ENCODE measurements around the gene ANKRD13A. TPM values are rescaled to one million over a fixed set of nuclear protein-coding genes. Genes with fewer than 3 reads are reported as not detected.

Gene ANKRD13A
- total and polyA plus RNA-seq, 2 experiments from 2014 or later, result 5.7 to 25.6 TPM

DNA sequence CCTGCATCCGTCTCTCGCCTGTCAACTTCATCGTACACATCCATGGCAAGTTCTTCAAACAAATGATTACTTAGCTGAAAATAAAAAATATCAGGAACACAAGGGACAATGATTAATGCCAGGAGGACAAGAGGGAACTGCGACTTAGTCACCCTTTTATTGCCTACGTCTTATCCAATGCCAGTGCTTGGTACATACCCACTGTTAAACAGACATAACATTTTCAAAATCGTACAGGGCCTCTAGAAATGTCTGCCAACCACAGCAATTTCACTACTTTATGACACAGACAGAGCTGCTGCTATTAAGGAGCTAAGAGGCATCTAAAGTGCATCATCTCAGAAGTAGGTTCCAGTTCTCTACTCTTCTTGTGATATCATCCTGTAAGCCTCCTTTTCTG is 37.6 kb upstream of the ANKRD13A start (continued):
- TF ChIP-seq, protein P1, sequence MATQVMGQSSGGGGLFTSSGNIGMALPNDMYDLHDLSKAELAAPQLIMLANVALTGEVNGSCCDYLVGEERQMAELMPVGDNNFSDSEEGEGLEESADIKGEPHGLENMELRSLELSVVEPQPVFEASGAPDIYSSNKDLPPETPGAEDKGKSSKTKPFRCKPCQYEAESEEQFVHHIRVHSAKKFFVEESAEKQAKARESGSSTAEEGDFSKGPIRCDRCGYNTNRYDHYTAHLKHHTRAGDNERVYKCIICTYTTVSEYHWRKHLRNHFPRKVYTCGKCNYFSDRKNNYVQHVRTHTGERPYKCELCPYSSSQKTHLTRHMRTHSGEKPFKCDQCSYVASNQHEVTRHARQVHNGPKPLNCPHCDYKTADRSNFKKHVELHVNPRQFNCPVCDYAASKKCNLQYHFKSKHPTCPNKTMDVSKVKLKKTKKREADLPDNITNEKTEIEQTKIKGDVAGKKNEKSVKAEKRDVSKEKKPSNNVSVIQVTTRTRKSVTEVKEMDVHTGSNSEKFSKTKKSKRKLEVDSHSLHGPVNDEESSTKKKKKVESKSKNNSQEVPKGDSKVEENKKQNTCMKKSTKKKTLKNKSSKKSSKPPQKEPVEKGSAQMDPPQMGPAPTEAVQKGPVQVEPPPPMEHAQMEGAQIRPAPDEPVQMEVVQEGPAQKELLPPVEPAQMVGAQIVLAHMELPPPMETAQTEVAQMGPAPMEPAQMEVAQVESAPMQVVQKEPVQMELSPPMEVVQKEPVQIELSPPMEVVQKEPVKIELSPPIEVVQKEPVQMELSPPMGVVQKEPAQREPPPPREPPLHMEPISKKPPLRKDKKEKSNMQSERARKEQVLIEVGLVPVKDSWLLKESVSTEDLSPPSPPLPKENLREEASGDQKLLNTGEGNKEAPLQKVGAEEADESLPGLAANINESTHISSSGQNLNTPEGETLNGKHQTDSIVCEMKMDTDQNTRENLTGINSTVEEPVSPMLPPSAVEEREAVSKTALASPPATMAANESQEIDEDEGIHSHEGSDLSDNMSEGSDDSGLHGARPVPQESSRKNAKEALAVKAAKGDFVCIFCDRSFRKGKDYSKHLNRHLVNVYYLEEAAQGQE (IDR thresholded peaks at IDR 0.05; ENCODE audit: unreplicated experiment), result no peak
- TF ChIP-seq, protein P2, sequence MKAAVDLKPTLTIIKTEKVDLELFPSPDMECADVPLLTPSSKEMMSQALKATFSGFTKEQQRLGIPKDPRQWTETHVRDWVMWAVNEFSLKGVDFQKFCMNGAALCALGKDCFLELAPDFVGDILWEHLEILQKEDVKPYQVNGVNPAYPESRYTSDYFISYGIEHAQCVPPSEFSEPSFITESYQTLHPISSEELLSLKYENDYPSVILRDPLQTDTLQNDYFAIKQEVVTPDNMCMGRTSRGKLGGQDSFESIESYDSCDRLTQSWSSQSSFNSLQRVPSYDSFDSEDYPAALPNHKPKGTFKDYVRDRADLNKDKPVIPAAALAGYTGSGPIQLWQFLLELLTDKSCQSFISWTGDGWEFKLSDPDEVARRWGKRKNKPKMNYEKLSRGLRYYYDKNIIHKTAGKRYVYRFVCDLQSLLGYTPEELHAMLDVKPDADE (IDR thresholded peaks at IDR 0.05), result no peak
- TF ChIP-seq POLR2AphosphoS5 (IDR thresholded peaks at IDR 0.05; ENCODE audit: low read depth) (no peak), STAT1 (IDR thresholded peaks at IDR 0.05; ENCODE audit: unreplicated experiment) (no peak), CTCF (conservative IDR thresholded peaks at IDR 0.05; ENCODE audit: low read depth in 2 of 2) (no peak), JUNB (IDR thresholded peaks at IDR 0.05; ENCODE audit: unreplicated experiment) (no peak), NANOG (IDR thresholded peaks at IDR 0.05; ENCODE audit: borderline replicate concordance) (no peak), ZNF114 (CRISPR knock-in tag; IDR thresholded peaks at IDR 0.05) (no peak), ZNF331 (CRISPR knock-in tag; IDR thresholded peaks at IDR 0.05; ENCODE audit: low read depth) (no peak), EZH2 (IDR thresholded peaks at IDR 0.05; ENCODE audit: low read depth, unreplicated experiment) (no peak)

DNA sequence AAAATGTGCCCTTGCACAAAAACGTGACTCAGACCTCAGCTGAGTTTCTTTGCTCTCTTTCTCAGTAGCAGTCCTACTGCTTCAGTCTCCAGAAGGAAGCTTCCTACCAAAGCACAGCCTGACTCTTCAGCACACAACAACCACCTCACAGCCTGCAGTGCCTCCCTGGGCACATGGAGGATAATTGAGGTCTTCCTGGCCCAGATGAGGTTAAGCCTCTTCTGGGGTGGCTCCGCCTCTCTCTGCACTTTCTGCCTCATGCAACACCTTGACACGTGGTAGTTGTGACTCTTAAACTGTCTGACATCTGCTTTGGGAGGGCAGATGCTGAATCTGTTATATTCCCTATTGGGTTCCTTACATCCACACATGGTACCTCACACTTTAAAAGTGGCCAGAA is 36.8 kb upstream of the ANKRD13A start:
- H3K27ac ChIP-seq (ENCODE audit: low read depth), result no peak overlapping the region
- no peak overlapping the region for H3K4me3 ChIP-seq
- DNase-seq (ENCODE audit: low spot score), result no peak
- Mint-ChIP-seq H3K27me3 (ENCODE audit: insufficient read depth, low read depth, poor library complexity) (peaks cover 2% of the 10 kb centered on the region), H3K36me3 (ENCODE audit: low read depth) (peaks cover 16% of the 10 kb centered on the region), H3K27ac (peak overlapping the region; percentile 44; the same call in 1 of the 2 replicates), H3K4me1 (no peaks in the 10 kb centered on the region; the same call in 2 of the 3 replicates), H3K4me3 (no peak overlapping the region), H3K9me3 (no peaks in the 10 kb centered on the region)
- no peaks in the 10 kb centered on the region; the same call in 1 of the 2 replicates for H3K36me3 ChIP-seq (ENCODE audit: insufficient read depth)
- H3K79me2 ChIP-seq (replicated peaks; ENCODE audit: insufficient read depth), result no peaks in the 10 kb centered on the region
- H3F3A ChIP-seq (replicated peaks; ENCODE audit: low read depth), result no peaks in the 10 kb centered on the region
- H3K9me2 ChIP-seq (ENCODE audit: insufficient read depth), result no peaks in the 10 kb centered on the region
- no peak overlapping the region for H3K4me2 ChIP-seq
- ATAC-seq, result peak; percentile 38
- no peak overlapping the region for H2AFZ ChIP-seq
- H3K4me1 ChIP-seq (ENCODE audit: insufficient read depth), result no peaks in the 10 kb centered on the region
- no peaks in the 10 kb centered on the region for H3K27me3 ChIP-seq (ENCODE audit: insufficient read depth)
- H4K20me1 ChIP-seq (replicated peaks; ENCODE audit: insufficient read depth), result no peaks in the 10 kb centered on the region
- TF ChIP-seq EZH2phosphoT487 (IDR thresholded peaks at IDR 0.05; ENCODE audit: unreplicated experiment) (no peak), EZH2 (IDR thresholded peaks at IDR 0.05; ENCODE audit: low read depth, unreplicated experiment) (no peak), POLR2AphosphoS5 (IDR thresholded peaks at IDR 0.05; ENCODE audit: low read depth) (no peak), CTCF (conservative IDR thresholded peaks at IDR 0.05; ENCODE audit: low read depth in 2 of 2) (no peak), STAT1 (IDR thresholded peaks at IDR 0.05; ENCODE audit: unreplicated experiment) (no peak), ZNF331 (CRISPR knock-in tag; IDR thresholded peaks at IDR 0.05; ENCODE audit: low read depth) (no peak)
- TF ChIP-seq, protein P2 (IDR thresholded peaks at IDR 0.05), result no peak

Data from GM23338 (cell line).